H1 (cell line): Measurements from ENCODE around the gene CEMP1. TPM values are rescaled to one million over a fixed set of nuclear protein-coding genes. Genes with fewer than 3 reads are reported as not detected.
"Not testable (repeated sequence)": the region's sequence is repeated elsewhere in the genome, so short reads cannot be mapped to it uniquely, and the experiment has no call there.

Experiments
- CTCF ChIA-PET: fragments of 300-600 bp; sonication (Branson Sonifier 250); formaldehyde crosslinking; loops from one replicate; lab custom pipeline; 2021; ENCODE audit not compliant: partially characterized antibody; lab: Charles Lee
- POLR2A ChIA-PET: fragments of 300-600 bp; sonication (Branson Sonifier 250); formaldehyde crosslinking; loops from one replicate; lab custom pipeline; 2021; ENCODE audit warnings: inconsistent platforms; ENCODE audit not compliant: partially characterized antibody; lab: Charles Lee
- DNase-seq, 2 experiments: peaks; one replicate each; pipeline versions ENCODE4 v3.0.0 to v3.0.0-alpha.2; 2010 to 2022; ENCODE audit warnings: low spot score in 2 of 2, low read depth in 1 of 2, mixed read lengths in 1 of 2
- FAIRE-seq: peaks from 2 replicates; lab custom pipeline; 2011; peaks lifted over from hg19 to GRCh38; lab: Jason Lieb, UNC
- H2AFZ ChIP-seq: 2 replicates; pipeline ENCODE4 v1.8.1; 2012; ENCODE audit warnings: low read length, inconsistent platforms
- H2AK5ac ChIP-seq: 2 replicates; pipeline ENCODE4 v1.6.1; 2013; ENCODE audit warnings: low read depth, low read length
- H2BK120ac ChIP-seq: replicated peaks from 2 replicates; pipeline ENCODE3; 2013; ENCODE audit warnings: low read depth, low read length, inconsistent platforms
- H2BK12ac ChIP-seq: 2 replicates; pipeline ENCODE4 v1.6.1; 2013; ENCODE audit warnings: low read depth, low read length
- H2BK15ac ChIP-seq: 2 replicates; pipeline ENCODE4 v1.6.1; 2013; ENCODE audit warnings: low read length
- H2BK20ac ChIP-seq: 2 replicates; pipeline ENCODE4 v1.6.1; 2013; ENCODE audit warnings: low read length
- H2BK5ac ChIP-seq: 2 replicates; pipeline ENCODE4 v1.6.1; 2013; ENCODE audit warnings: low read depth, low read length
- H3K14ac ChIP-seq: 2 replicates; pipeline ENCODE4 v1.6.1; 2013; ENCODE audit warnings: inconsistent platforms; ENCODE audit not compliant: insufficient read length
- H3K18ac ChIP-seq: 2 replicates; pipeline ENCODE4 v1.6.1; 2013; ENCODE audit warnings: low read length; ENCODE audit errors: extremely low read depth
- H3K23ac ChIP-seq: 2 replicates; pipeline ENCODE4 v1.6.1; 2013; ENCODE audit warnings: inconsistent platforms; ENCODE audit not compliant: insufficient read length
- H3K23me2 ChIP-seq: 2 replicates; pipeline ENCODE4 v1.6.1; 2013; ENCODE audit warnings: low read depth, low read length
- H3K27ac ChIP-seq: 2 replicates; pipeline ENCODE4 v1.6.1; 2011; ENCODE audit warnings: low read depth, low read length, inconsistent platforms
- H3K27me3 ChIP-seq, 4 experiments: replicated peaks in 1 of 4; 1 replicate in 1 of 4; 2 replicates in 3 of 4; pipeline versions ENCODE4 v1.6.1 to v1.8.1; 2011 to 2013; ENCODE audit warnings: low read length in 3 of 4, mild to moderate bottlenecking in 3 of 4, inconsistent platforms in 2 of 4, mixed read lengths in 2 of 4, moderate library complexity in 1 of 4; ENCODE audit not compliant: control insufficient read depth in 3 of 4, insufficient read depth in 3 of 4; ENCODE audit errors: extremely low read depth in 1 of 4
- H3K36me3 ChIP-seq, 4 experiments: 2 replicates each; pipeline versions ENCODE4 v1.6.1 to v1.8.1; 2011 to 2013; ENCODE audit warnings: mild to moderate bottlenecking in 4 of 4, low read length in 3 of 4, moderate library complexity in 2 of 4, control low read depth in 1 of 4, inconsistent platforms in 1 of 4; ENCODE audit not compliant: insufficient read depth in 4 of 4, control insufficient read depth in 2 of 4
- H3K4ac ChIP-seq: replicated peaks from 2 replicates; pipeline ENCODE3; 2013; ENCODE audit warnings: low read length, low read depth, mixed read lengths, inconsistent platforms; ENCODE audit not compliant: insufficient read length
- H3K4me1 ChIP-seq, 4 experiments: replicated peaks in 1 of 4; 1 replicate in 1 of 4; 2 replicates in 3 of 4; pipeline versions ENCODE4 v1.6.1 to v1.8.1; 2011 to 2013; ENCODE audit warnings: low read length in 3 of 4, inconsistent platforms in 2 of 4, mixed read lengths in 1 of 4; ENCODE audit not compliant: insufficient read depth in 4 of 4, control insufficient read depth in 3 of 4
- H3K4me2 ChIP-seq, 2 experiments: 2 replicates each; pipeline versions ENCODE4 v1.6.1 to v1.8.1; 2011 to 2013; ENCODE audit warnings: low read depth in 2 of 2, low read length in 2 of 2, control low read depth in 1 of 2, inconsistent platforms in 1 of 2, mild to moderate bottlenecking in 1 of 2; ENCODE audit not compliant: insufficient read depth in 1 of 2
- H3K4me3 ChIP-seq, 4 experiments: fragments of 200-600, 300-600 bp in 1 of 4; sonication (generic), shearing (Covaris generic), sonication (Bioruptor Twin) in 1 of 4; 2 replicates each; pipeline versions ENCODE4 v1.5.1 to v1.8.1; 2011 to 2016; ENCODE audit warnings: low read length in 4 of 4, low read depth in 3 of 4, control low read depth in 2 of 4, inconsistent platforms in 2 of 4, mild to moderate bottlenecking in 2 of 4, mixed read lengths in 1 of 4, moderate library complexity in 1 of 4; ENCODE audit not compliant: insufficient read depth in 2 of 4; ENCODE audit errors: extremely low read depth in 1 of 4
- H3K56ac ChIP-seq: replicated peaks from 2 replicates; pipeline ENCODE3; 2013; ENCODE audit warnings: low read depth, mild to moderate bottlenecking, mixed read lengths, low read length, inconsistent platforms; ENCODE audit not compliant: insufficient read length
- H3K79me1 ChIP-seq: 2 replicates; pipeline ENCODE4 v1.6.1; 2013; ENCODE audit warnings: low read depth, low read length, control low read depth
- H3K79me2 ChIP-seq, 2 experiments: 2 replicates each; pipeline versions ENCODE4 v1.6.1 to v1.8.1; 2012 to 2013; ENCODE audit warnings: low read length in 2 of 2, mild to moderate bottlenecking in 2 of 2, inconsistent platforms in 1 of 2; ENCODE audit not compliant: insufficient read depth in 2 of 2, control insufficient read depth in 1 of 2
- H3K9ac ChIP-seq, 4 experiments: replicated peaks in 1 of 4; 1 replicate in 1 of 4; 2 replicates in 3 of 4; pipeline versions ENCODE4 v1.6.1 to v1.8.1; 2011 to 2013; ENCODE audit warnings: low read depth in 3 of 4, low read length in 3 of 4, control low read depth in 2 of 4, mild to moderate bottlenecking in 2 of 4, moderate library complexity in 2 of 4, inconsistent platforms in 1 of 4; ENCODE audit errors: extremely low read depth in 1 of 4
- H3K9me3 ChIP-seq, 2 experiments: 2 replicates each; pipeline versions ENCODE4 v1.6.1 to v1.8.1; 2012 to 2013; ENCODE audit warnings: mild to moderate bottlenecking in 2 of 2, moderate library complexity in 2 of 2, control low read depth in 1 of 2, inconsistent platforms in 1 of 2, low read depth in 1 of 2, low read length in 1 of 2, mixed read lengths in 1 of 2; ENCODE audit not compliant: insufficient read depth in 2 of 2
- H4K20me1 ChIP-seq, 2 experiments: replicated peaks in 1 of 2; 2 replicates each; pipeline versions ENCODE3 to v1.8.1; 2011 to 2013; ENCODE audit warnings: inconsistent platforms in 2 of 2, low read length in 2 of 2, mild to moderate bottlenecking in 1 of 2; ENCODE audit not compliant: insufficient read depth in 2 of 2, control insufficient read depth in 1 of 2
- H4K5ac ChIP-seq: 2 replicates; pipeline ENCODE4 v1.6.1; 2013; ENCODE audit warnings: low read length, low read depth, mixed read lengths, inconsistent platforms; ENCODE audit not compliant: insufficient read length
- H4K8ac ChIP-seq: 2 replicates; pipeline ENCODE4 v1.8.0; 2013; ENCODE audit warnings: mild to moderate bottlenecking, moderate library complexity, low read length, inconsistent platforms; ENCODE audit not compliant: insufficient read depth; ENCODE audit errors: extremely low read depth
- H4K91ac ChIP-seq: replicated peaks from 2 replicates; pipeline ENCODE3; 2013; ENCODE audit warnings: low read length, mixed read lengths, inconsistent platforms; ENCODE audit not compliant: insufficient read length
- WGBS, 2 experiments: shearing (Covaris generic) in 1 of 2; methylation state at CpG; one replicate each; pipeline versions ENCODE4 v1.1.6 to v1.1.7; 2013 to 2015; ENCODE audit warnings: low lambda C conversion rate in 2 of 2, mixed read lengths in 2 of 2, inconsistent platforms in 1 of 2, low coverage in 1 of 2, missing lambda C conversion rate in 1 of 2; ENCODE audit not compliant: insufficient replicate concordance in 2 of 2, insufficient coverage in 1 of 2, insufficient read length in 1 of 2; ENCODE audit errors: extremely low coverage in 1 of 2, missing lambda C conversion rate in 1 of 2; 5-methylcytosine and 5-hydroxymethylcytosine counted together
- polyA plus RNA-seq, 7 experiments: library from polyadenylated mRNA; depleted of rRNA in 3 of 7; stranded (reverse) in 5 of 7; unstranded in 2 of 7; fragments of >200 nt in 5 of 7; fragments of 200-250 nt in 2 of 7; gene quantifications; 1 replicate in 5 of 7; 2 replicates in 1 of 7; 4 replicates in 1 of 7; pipeline versions ENCODE4 v1.2.1 to v1.2.3, GENCODE V29; 2011 to 2013; ENCODE audit warnings: missing spikeins in 2 of 7, mixed read lengths in 2 of 7
- total RNA-seq: library from RNA; stranded (reverse); fragmentation: NEBNext Ultra II Directional; extraction: Animal tissue kit (Norgen Biotek cat#: 25700); gene quantifications from 2 replicates; pipeline ENCODE4 v1.2.1, GENCODE V29; 2021

The CEMP1 gene
- total and polyA plus RNA-seq, 2 of the 8 experiments (the other 6 are each of a cell fraction or from before 2014, with no cell fraction given): not detected

DNA sequence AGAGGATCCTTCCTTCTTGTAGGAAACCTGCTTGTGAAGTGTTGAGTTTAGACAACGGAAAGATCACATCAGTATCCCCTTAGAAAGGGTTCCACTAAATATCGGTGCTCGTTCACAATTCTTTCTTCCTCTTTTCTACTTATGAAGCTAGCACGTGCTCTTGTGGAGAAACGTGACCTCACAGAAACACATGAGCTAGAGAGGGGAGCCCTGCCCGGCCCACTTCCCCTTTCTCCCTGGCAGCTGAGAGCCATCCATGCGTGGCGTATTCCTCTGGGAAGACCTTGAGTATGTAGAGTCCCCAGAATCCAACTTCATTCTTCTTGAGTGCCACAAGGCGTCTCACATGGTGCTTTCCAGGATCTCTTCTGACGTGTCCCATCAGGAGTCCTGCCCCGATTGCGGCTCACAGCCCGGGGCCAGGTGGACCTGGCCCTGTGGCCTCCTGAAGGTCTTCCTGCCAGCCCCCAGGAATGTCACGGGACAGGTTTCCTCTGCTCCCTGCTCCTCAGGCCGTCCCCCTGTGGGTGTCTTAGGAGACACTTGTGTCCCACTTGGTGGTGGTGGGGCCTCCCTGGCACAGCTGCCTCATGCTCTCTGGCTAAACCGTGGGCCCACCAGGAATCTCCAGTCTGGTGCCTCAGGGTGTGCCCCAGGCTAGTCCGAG is 29.1 kb upstream of the CEMP1 start:
- H2AK5ac ChIP-seq, H3K4me1 ChIP-seq, POLR2A ChIA-PET, H3K4ac ChIP-seq, H3K9ac ChIP-seq, H3K4me2 ChIP-seq, H4K5ac ChIP-seq, H3K23me2 ChIP-seq, H2BK120ac ChIP-seq, H4K8ac ChIP-seq, H2AFZ ChIP-seq, CTCF ChIA-PET, H2BK15ac ChIP-seq, H3K79me2 ChIP-seq, H3K27ac ChIP-seq, H3K56ac ChIP-seq, H3K4me3 ChIP-seq, H3K14ac ChIP-seq, H4K20me1 ChIP-seq, DNase-seq, H3K18ac ChIP-seq, H2BK5ac ChIP-seq, H4K91ac ChIP-seq, H3K9me3 ChIP-seq, FAIRE-seq, H3K79me1 ChIP-seq, H3K36me3 ChIP-seq, H2BK20ac ChIP-seq, H3K23ac ChIP-seq, H2BK12ac ChIP-seq, H3K27me3 ChIP-seq: not testable (repeated sequence)
- WGBS, 2 experiments: 93% methylated on average over 4 of the region's 17 CpGs; no CpG with 5 or more reads in 1 of the 2 experiments

DNA sequence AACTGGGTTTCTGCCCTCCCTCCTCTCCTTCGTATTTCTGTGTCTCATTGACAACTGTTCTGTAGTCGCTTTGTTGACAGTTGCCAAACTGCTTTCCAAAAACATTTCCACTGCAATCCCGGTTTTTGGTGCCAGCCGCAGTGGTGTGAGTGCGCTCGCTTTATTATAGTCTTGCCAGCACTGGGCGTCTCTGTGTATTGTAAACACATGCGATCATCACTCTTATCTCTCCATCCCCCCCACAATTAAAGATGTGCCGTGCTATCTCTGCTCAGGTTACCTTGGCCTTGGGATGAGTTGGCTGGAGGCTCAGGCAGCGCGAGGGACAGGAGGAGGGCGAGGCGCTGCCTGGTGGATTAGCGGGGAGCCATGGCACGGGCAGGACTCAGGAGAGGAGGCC is 25.9 kb upstream of the CEMP1 start:
- H3K4me1 ChIP-seq, H2BK5ac ChIP-seq, FAIRE-seq, H2BK15ac ChIP-seq, H3K4me3 ChIP-seq, H3K27ac ChIP-seq, H3K18ac ChIP-seq, CTCF ChIA-PET, H4K20me1 ChIP-seq, H3K9ac ChIP-seq, H4K91ac ChIP-seq, H3K36me3 ChIP-seq, H3K4ac ChIP-seq, H2AK5ac ChIP-seq, H3K79me2 ChIP-seq, H2AFZ ChIP-seq, H2BK120ac ChIP-seq, DNase-seq, H3K4me2 ChIP-seq, H2BK20ac ChIP-seq, H2BK12ac ChIP-seq, H3K79me1 ChIP-seq, H3K23ac ChIP-seq, POLR2A ChIA-PET, H3K14ac ChIP-seq, H4K8ac ChIP-seq, H3K56ac ChIP-seq, H3K27me3 ChIP-seq, H4K5ac ChIP-seq, H3K23me2 ChIP-seq, H3K9me3 ChIP-seq: not testable (repeated sequence)
- 96% methylated on average over 6 of the region's 15 CpGs; no CpG with 5 or more reads in 1 of the 2 experiments for WGBS, 2 experiments
